B cell (primary cell): ENCODE data around the gene SNCB. TPM values are rescaled to one million over a fixed set of nuclear protein-coding genes. Genes with fewer than 3 reads are reported as not detected.

Experiments
- ATAC-seq: fragments of 200-7000 bp; cut with Tn5 transposase; one replicate; pipeline ENCODE4 v1.10.0; 2021; ENCODE audit warnings: low read depth, mild to moderate bottlenecking, moderate number of reproducible peaks, moderate library complexity
- CTCF ChIA-PET: fragments of 350-600 bp; sonication (Branson Sonifier 250); formaldehyde crosslinking; loops from one replicate; lab custom pipeline; 2021; ENCODE audit warnings: antibody characterized with exemption, inconsistent platforms; lab: Charles Lee
- POLR2A ChIA-PET: fragments of 350-600 bp; sonication (Branson Sonifier 250); formaldehyde crosslinking; loops from one replicate; lab custom pipeline; 2021; ENCODE audit warnings: antibody characterized with exemption; lab: Charles Lee
- DNase-seq: peaks from one replicate; pipeline ENCODE4 v3.0.0; 2013
- H2AFZ ChIP-seq: 2 replicates; pipeline ENCODE4 v1.6.1; 2012; ENCODE audit warnings: mild to moderate bottlenecking, low read depth, low read length; ENCODE audit not compliant: insufficient read depth, poor library complexity, severe bottlenecking
- H3K27ac ChIP-seq, 2 donors: 1 replicate in 1 of 2; 2 replicates in 1 of 2; pipeline ENCODE4 v1.5.1; 2012 to 2013; ENCODE audit warnings: low read length in 2 of 2, mild to moderate bottlenecking in 2 of 2, moderate library complexity in 1 of 2
- H3K27me3 ChIP-seq, 4 experiments: fragments of 200-600 bp in 1 of 4; sonication (generic) in 1 of 4; replicated peaks in 1 of 4; 1 replicate in 2 of 4; 2 replicates in 2 of 4; pipeline versions ENCODE4 v1.6.1 to v1.7.0; 2013 to 2016; ENCODE audit warnings: low read length in 3 of 4, mild to moderate bottlenecking in 2 of 4, mixed read lengths in 1 of 4, moderate library complexity in 1 of 4; ENCODE audit not compliant: insufficient read depth in 4 of 4, control insufficient read depth in 3 of 4; ENCODE audit errors: control extremely low read depth in 1 of 4
- H3K36me3 ChIP-seq, 2 experiments: replicated peaks in 1 of 2; 1 replicate in 1 of 2; 2 replicates in 1 of 2; pipeline versions ENCODE4 v1.6.1 to v1.7.1; 2013; ENCODE audit warnings: low read length in 1 of 2; ENCODE audit not compliant: insufficient read depth in 2 of 2, control insufficient read depth in 1 of 2; ENCODE audit errors: control extremely low read depth in 1 of 2, extremely low read depth in 1 of 2
- H3K4me1 ChIP-seq, 2 donors: fragments of 200-600 bp in 1 of 2; sonication (generic) in 1 of 2; 1 replicate in 1 of 2; 2 replicates in 1 of 2; pipeline versions ENCODE4 v1.5.1 to v1.6.1; 2013 to 2017; ENCODE audit warnings: low read length in 2 of 2; ENCODE audit not compliant: control insufficient read depth in 2 of 2, insufficient read depth in 2 of 2
- H3K4me2 ChIP-seq: replicated peaks from 2 replicates; pipeline ENCODE3; 2012; ENCODE audit warnings: mild to moderate bottlenecking, low read depth, low read length; ENCODE audit not compliant: poor library complexity, severe bottlenecking
- H3K4me3 ChIP-seq, 5 experiments: fragments of 200-600 bp in 1 of 5; sonication (generic) in 1 of 5; 1 replicate in 3 of 5; 2 replicates in 2 of 5; pipeline versions ENCODE4 v1.5.1 to v1.7.0; 2011 to 2016; ENCODE audit warnings: low read length in 4 of 5, mild to moderate bottlenecking in 4 of 5, low read depth in 2 of 5, control low read depth in 1 of 5, moderate library complexity in 1 of 5; ENCODE audit not compliant: insufficient read depth in 1 of 5; ENCODE audit errors: control extremely low read depth in 1 of 5, extremely low read depth in 1 of 5
- H3K79me2 ChIP-seq: fragments of 200-600 bp; sonication (generic); one replicate; pipeline ENCODE4 v1.6.0; 2016; ENCODE audit warnings: low read length; ENCODE audit not compliant: control insufficient read depth, insufficient read depth
- H3K9ac ChIP-seq: fragments of 200-600 bp; sonication (generic); 2 replicates; pipeline ENCODE4 v1.6.1; 2017; ENCODE audit warnings: mild to moderate bottlenecking, low read length, moderate library complexity
- H3K9me3 ChIP-seq, 3 donors: one replicate each; pipeline versions ENCODE4 v1.6.1 to v1.7.1; 2013; ENCODE audit warnings: low read length in 2 of 3; ENCODE audit not compliant: control insufficient read depth in 2 of 3, insufficient read depth in 1 of 3; ENCODE audit errors: control extremely low read depth in 1 of 3
- H4K20me1 ChIP-seq: 2 replicates; pipeline ENCODE4 v1.6.0; 2012; ENCODE audit warnings: mild to moderate bottlenecking, low read length; ENCODE audit not compliant: insufficient read depth, control insufficient read depth, poor library complexity, severe bottlenecking
- H3K27ac Mint-ChIP-seq: one replicate; pipeline ENCODE4 v1.8.0; 2021; ENCODE audit warnings: mixed read lengths
- H3K27me3 Mint-ChIP-seq: one replicate; pipeline ENCODE4 v1.8.0; 2021; ENCODE audit warnings: mixed read lengths
- H3K4me1 Mint-ChIP-seq: one replicate; pipeline ENCODE4 v1.8.0; 2021; ENCODE audit warnings: mixed read lengths
- H3K4me3 Mint-ChIP-seq: one replicate; pipeline ENCODE4 v1.8.0; 2021; ENCODE audit warnings: mixed read lengths
- H3K9me3 Mint-ChIP-seq: one replicate; pipeline ENCODE4 v1.8.0; 2022; ENCODE audit warnings: mixed read lengths; ENCODE audit not compliant: insufficient read depth
- CTCF ChIP-seq: fragments of 200-600 bp; IDR thresholded peaks from one replicate; pipeline ENCODE4 v1.8.0; 2022; ENCODE audit warnings: antibody characterized with exemption, mild to moderate bottlenecking
- EZH2 ChIP-seq: IDR thresholded peaks from 2 replicates; pipeline ENCODE4 v1.6.1; 2012; ENCODE audit warnings: borderline replicate concordance, low read depth, mild to moderate bottlenecking, moderate library complexity, low read length; ENCODE audit not compliant: insufficient read depth, poor library complexity, severe bottlenecking
- WGBS: methylation state at CpG from one replicate; pipeline ENCODE4 v1.1.5; 2013; ENCODE audit warnings: missing lambda C conversion rate; ENCODE audit not compliant: insufficient coverage; 5-methylcytosine and 5-hydroxymethylcytosine counted together
- intact Hi-C: fragments of 100-400 bp; cut with micrococcal nuclease; formaldehyde crosslinking; loops from one replicate; pipeline ENCODE4 v1.10.0; 2022
- polyA plus RNA-seq: library from polyadenylated mRNA; depleted of rRNA; stranded (reverse); fragments of >200 nt; gene quantifications from 2 replicates; pipeline ENCODE4 v1.2.3, GENCODE V29; 2012
- total RNA-seq, 2 donors: library from RNA; stranded (reverse); fragments of 120-200 nt in 1 of 2; gene quantifications; 1 replicate in 1 of 2; 2 replicates in 1 of 2; pipeline versions ENCODE4 v1.2.3 to v1.2.4, GENCODE V29; 2013 to 2022

SNCB gene
- total and polyA plus RNA-seq, 2 donors (not counting 1 experiment from before 2014, with no cell fraction given): 0.09 TPM; not detected in 1

GRCh38 chr5:176651472-176651980, 21.2 kb upstream of the SNCB start:
- no peak overlapping the region for H3K9ac ChIP-seq
- H3K27me3 ChIP-seq: no peaks in the 10 kb centered on the region
- no peaks in the 10 kb centered on the region for H4K20me1 ChIP-seq
- no peak overlapping the region for H3K4me3 ChIP-seq
- peaks cover 0 to 10% of the 10 kb centered on the region in 2 experiments for H3K36me3 ChIP-seq
- peaks cover 14% of the 10 kb centered on the region for H3K79me2 ChIP-seq
- no peaks in the 10 kb centered on the region for H3K9me3 Mint-ChIP-seq
- TF ChIP-seq EZH2 (no peak), CTCF (no peak)
- no peak overlapping the region for H3K27ac ChIP-seq
- POLR2A ChIA-PET: no interaction called here
- WGBS: 81% methylated on average over 14 of the region's 17 CpGs
- H2AFZ ChIP-seq: no peak overlapping the region
- peaks cover 62% of the 10 kb centered on the region for H3K4me1 Mint-ChIP-seq
- no peak overlapping the region for H3K27ac Mint-ChIP-seq
- no peak overlapping the region for H3K4me2 ChIP-seq
- DNase-seq (no peak), ATAC-seq (no peak)
- no peaks in the 10 kb centered on the region for H3K9me3 ChIP-seq
- CTCF ChIA-PET: interaction anchor here (6.8 kb wide), 1 partner anchor 8 kb away, joined by 76 read pairs; no protein-coding TSS in a partner anchor
- peaks cover 37 to 66% of the 10 kb centered on the region in 2 donors for H3K4me1 ChIP-seq
- no peak overlapping the region for H3K4me3 Mint-ChIP-seq
- H3K27me3 Mint-ChIP-seq: no peaks in the 10 kb centered on the region
- intact Hi-C loops: no loop called here

- ChIA-PET POLR2A (no interaction called here), CTCF (interaction anchor here (0.5 to 6.8 kb wide), 2 partner anchors 9 to 291 kb away, joined by 3 to 76 read pairs; no protein-coding TSS in a partner anchor)
- DNase-seq (no peak), ATAC-seq (no peak)
- H3K27me3 ChIP-seq: no peaks in the 10 kb centered on the region
- H3K4me2 ChIP-seq: no peak overlapping the region
- no peak overlapping the region for H3K27ac ChIP-seq
- H4K20me1 ChIP-seq: no peaks in the 10 kb centered on the region
- Mint-ChIP-seq H3K9me3 (no peaks in the 10 kb centered on the region), H3K27ac (peak overlapping the region; percentile 29), H3K4me3 (no peak overlapping the region), H3K27me3 (no peaks in the 10 kb centered on the region), H3K4me1 (peaks cover 68% of the 10 kb centered on the region)
- intact Hi-C loops: no loop called here
- no peaks in the 10 kb centered on the region for H3K9me3 ChIP-seq
- peaks cover 38 to 72% of the 10 kb centered on the region in 2 donors for H3K4me1 ChIP-seq
- H3K4me3 ChIP-seq: no peak overlapping the region
- no peak overlapping the region for H3K9ac ChIP-seq
- peaks cover 14% of the 10 kb centered on the region for H3K79me2 ChIP-seq
- WGBS: 92% methylated on average over 8 of the region's 8 CpGs
- H2AFZ ChIP-seq: no peak overlapping the region
- TF ChIP-seq EZH2 (no peak), CTCF (no peak)
- peaks cover 0 to 10% of the 10 kb centered on the region in 2 experiments for H3K36me3 ChIP-seq
These were observed 20.1 kb upstream of the SNCB start for GRCh38 chr5:176650354-176650884.
